SK-N-SH treated with all-trans-retinoic acid at 6 μM for 48 hours (cell line): Measurements from ENCODE around the gene GSN.

ENCODE experiments used
- ARNTL ChIP-seq: fragments of 450-650 bp; formaldehyde crosslinking; IDR thresholded peaks from 2 replicates; pipeline ENCODE4 v1.5.0; 2020; ENCODE audit warnings: low read depth, mild to moderate bottlenecking, moderate library complexity, borderline replicate concordance
- GLIS3 ChIP-seq: fragments of 250-450 bp; sonication (Bioruptor Pico); IDR thresholded peaks from 2 replicates; pipeline ENCODE4 v1.5.0; 2020; ENCODE audit warnings: mild to moderate bottlenecking, moderate library complexity
- OSR1 ChIP-seq: fragments of 250-450 bp; sonication (Bioruptor Pico); IDR thresholded peaks from 2 replicates; pipeline ENCODE4 v1.8.0; 2022; ENCODE audit warnings: moderate library complexity, mild to moderate bottlenecking, inconsistent platforms
- PPARA ChIP-seq: fragments of 250-450 bp; sonication (Bioruptor Pico); IDR thresholded peaks from 2 replicates; pipeline ENCODE4 v1.5.0; 2020; ENCODE audit warnings: mild to moderate bottlenecking, borderline replicate concordance
- RARB ChIP-seq: fragments of 250-450 bp; sonication (Bioruptor Pico); IDR thresholded peaks from 2 replicates; pipeline ENCODE4 v1.8.0; 2021; ENCODE audit warnings: mild to moderate bottlenecking, moderate library complexity
- TCF4 ChIP-seq: fragments of 250-450 bp; sonication (Bioruptor Pico); IDR thresholded peaks from 2 replicates; pipeline ENCODE4 v1.8.0; 2021; ENCODE audit warnings: mild to moderate bottlenecking, moderate library complexity, borderline replicate concordance
- ZC3H10 ChIP-seq: fragments of 250-450 bp; sonication (Bioruptor Pico); IDR thresholded peaks from 2 replicates; pipeline ENCODE4 v1.5.1; 2021; ENCODE audit warnings: mild to moderate bottlenecking, moderate library complexity
- ZFP30 ChIP-seq: fragments of 450-650 bp; formaldehyde crosslinking; IDR thresholded peaks from 2 replicates; pipeline ENCODE4 v1.5.0; 2022; ENCODE audit warnings: mild to moderate bottlenecking, moderate library complexity
- TF ChIP-seq, protein P1 (sequence below): fragments of 250-450 bp; sonication (Bioruptor Pico); IDR thresholded peaks from 2 replicates; pipeline ENCODE4 v1.8.0; 2020; ENCODE audit warnings: mild to moderate bottlenecking, moderate library complexity, borderline replicate concordance
- TF ChIP-seq, protein P2 (sequence below): fragments of 250-450 bp; sonication (Bioruptor Pico); IDR thresholded peaks from 2 replicates; pipeline ENCODE4 v1.5.0; 2020; ENCODE audit warnings: mild to moderate bottlenecking, moderate library complexity
- TF ChIP-seq, protein P3 (sequence below): fragments of 250-450 bp; sonication (Bioruptor Pico); IDR thresholded peaks from 2 replicates; pipeline ENCODE4 v1.5.1; 2021; ENCODE audit warnings: mild to moderate bottlenecking, moderate library complexity

DNA sequence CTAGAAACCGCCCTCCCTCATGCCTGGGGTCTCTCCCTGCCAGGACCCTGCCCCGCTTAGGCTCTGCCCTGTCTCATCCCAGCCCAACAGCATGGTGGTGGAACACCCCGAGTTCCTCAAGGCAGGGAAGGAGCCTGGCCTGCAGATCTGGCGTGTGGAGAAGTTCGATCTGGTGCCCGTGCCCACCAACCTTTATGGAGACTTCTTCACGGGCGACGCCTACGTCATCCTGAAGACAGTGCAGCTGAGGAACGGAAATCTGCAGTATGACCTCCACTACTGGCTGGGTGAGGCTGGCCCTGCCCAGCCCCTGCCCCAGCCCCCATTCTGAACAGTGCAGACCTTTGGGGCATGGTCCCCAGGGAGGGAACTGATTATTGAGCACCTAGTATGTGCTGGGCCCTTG is 33.9 kb downstream of the GSN start:
- TF ChIP-seq, protein P1, sequence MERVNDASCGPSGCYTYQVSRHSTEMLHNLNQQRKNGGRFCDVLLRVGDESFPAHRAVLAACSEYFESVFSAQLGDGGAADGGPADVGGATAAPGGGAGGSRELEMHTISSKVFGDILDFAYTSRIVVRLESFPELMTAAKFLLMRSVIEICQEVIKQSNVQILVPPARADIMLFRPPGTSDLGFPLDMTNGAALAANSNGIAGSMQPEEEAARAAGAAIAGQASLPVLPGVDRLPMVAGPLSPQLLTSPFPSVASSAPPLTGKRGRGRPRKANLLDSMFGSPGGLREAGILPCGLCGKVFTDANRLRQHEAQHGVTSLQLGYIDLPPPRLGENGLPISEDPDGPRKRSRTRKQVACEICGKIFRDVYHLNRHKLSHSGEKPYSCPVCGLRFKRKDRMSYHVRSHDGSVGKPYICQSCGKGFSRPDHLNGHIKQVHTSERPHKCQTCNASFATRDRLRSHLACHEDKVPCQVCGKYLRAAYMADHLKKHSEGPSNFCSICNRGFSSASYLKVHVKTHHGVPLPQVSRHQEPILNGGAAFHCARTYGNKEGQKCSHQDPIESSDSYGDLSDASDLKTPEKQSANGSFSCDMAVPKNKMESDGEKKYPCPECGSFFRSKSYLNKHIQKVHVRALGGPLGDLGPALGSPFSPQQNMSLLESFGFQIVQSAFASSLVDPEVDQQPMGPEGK: no peak
- TF ChIP-seq TCF4 (CRISPR knock-in tag) (no peak), GLIS3 (no peak), PPARA (CRISPR knock-in tag) (no peak), RARB (CRISPR knock-in tag) (no peak), OSR1 (no peak), ZFP30 (CRISPR knock-in tag) (no peak), ZC3H10 (CRISPR knock-in tag) (no peak), ARNTL (CRISPR knock-in tag) (no peak)
- TF ChIP-seq, protein P2, sequence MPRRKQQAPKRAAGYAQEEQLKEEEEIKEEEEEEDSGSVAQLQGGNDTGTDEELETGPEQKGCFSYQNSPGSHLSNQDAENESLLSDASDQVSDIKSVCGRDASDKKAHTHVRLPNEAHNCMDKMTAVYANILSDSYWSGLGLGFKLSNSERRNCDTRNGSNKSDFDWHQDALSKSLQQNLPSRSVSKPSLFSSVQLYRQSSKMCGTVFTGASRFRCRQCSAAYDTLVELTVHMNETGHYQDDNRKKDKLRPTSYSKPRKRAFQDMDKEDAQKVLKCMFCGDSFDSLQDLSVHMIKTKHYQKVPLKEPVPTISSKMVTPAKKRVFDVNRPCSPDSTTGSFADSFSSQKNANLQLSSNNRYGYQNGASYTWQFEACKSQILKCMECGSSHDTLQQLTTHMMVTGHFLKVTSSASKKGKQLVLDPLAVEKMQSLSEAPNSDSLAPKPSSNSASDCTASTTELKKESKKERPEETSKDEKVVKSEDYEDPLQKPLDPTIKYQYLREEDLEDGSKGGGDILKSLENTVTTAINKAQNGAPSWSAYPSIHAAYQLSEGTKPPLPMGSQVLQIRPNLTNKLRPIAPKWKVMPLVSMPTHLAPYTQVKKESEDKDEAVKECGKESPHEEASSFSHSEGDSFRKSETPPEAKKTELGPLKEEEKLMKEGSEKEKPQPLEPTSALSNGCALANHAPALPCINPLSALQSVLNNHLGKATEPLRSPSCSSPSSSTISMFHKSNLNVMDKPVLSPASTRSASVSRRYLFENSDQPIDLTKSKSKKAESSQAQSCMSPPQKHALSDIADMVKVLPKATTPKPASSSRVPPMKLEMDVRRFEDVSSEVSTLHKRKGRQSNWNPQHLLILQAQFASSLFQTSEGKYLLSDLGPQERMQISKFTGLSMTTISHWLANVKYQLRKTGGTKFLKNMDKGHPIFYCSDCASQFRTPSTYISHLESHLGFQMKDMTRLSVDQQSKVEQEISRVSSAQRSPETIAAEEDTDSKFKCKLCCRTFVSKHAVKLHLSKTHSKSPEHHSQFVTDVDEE (CRISPR knock-in tag): no peak
- TF ChIP-seq, protein P3, sequence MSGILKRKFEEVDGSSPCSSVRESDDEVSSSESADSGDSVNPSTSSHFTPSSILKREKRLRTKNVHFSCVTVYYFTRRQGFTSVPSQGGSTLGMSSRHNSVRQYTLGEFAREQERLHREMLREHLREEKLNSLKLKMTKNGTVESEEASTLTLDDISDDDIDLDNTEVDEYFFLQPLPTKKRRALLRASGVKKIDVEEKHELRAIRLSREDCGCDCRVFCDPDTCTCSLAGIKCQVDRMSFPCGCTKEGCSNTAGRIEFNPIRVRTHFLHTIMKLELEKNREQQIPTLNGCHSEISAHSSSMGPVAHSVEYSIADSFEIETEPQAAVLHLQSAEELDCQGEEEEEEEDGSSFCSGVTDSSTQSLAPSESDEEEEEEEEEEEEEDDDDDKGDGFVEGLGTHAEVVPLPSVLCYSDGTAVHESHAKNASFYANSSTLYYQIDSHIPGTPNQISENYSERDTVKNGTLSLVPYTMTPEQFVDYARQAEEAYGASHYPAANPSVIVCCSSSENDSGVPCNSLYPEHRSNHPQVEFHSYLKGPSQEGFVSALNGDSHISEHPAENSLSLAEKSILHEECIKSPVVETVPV (CRISPR knock-in tag): no peak
